H1 (cell line): ENCODE results near the gene OAT. TPM values are rescaled to one million over a fixed set of nuclear protein-coding genes. Genes with fewer than 3 reads are reported as not detected.

Source experiments
- ASH2L ChIP-seq: fragments of 200-600, 300-600 bp; sonication (generic); IDR thresholded peaks from one replicate; pipeline ENCODE4 v1.7.1; 2017; ENCODE audit warnings: low read length
- BACH1 ChIP-seq: IDR thresholded peaks from 2 replicates; pipeline ENCODE4 v1.6.1; 2012; ENCODE audit warnings: low read length, improper control_type of control experiment
- CREB1 ChIP-seq: IDR thresholded peaks from 2 replicates; pipeline ENCODE4 v1.6.1; 2012; ENCODE audit warnings: inconsistent platforms
- CTBP2 ChIP-seq: IDR thresholded peaks from 2 replicates; pipeline ENCODE4 v1.7.0; 2011; ENCODE audit warnings: borderline replicate concordance, mild to moderate bottlenecking, moderate library complexity, mixed read lengths, low read length; ENCODE audit not compliant: insufficient read depth, insufficient read length
- EGR1 ChIP-seq: IDR thresholded peaks from 2 replicates; pipeline ENCODE4 v1.6.1; 2011; ENCODE audit warnings: low read depth, low read length, borderline replicate concordance
- EP300 ChIP-seq, 2 experiments: IDR thresholded peaks; 1 replicate in 1 of 2; 2 replicates in 1 of 2; pipeline ENCODE4 v1.6.1; 2011 to 2012; ENCODE audit warnings: low read depth in 2 of 2, low read length in 2 of 2, mild to moderate bottlenecking in 2 of 2, borderline replicate concordance in 1 of 2, inconsistent platforms in 1 of 2, moderate library complexity in 1 of 2
- FOSL1 ChIP-seq: IDR thresholded peaks from 2 replicates; pipeline ENCODE4 v1.6.1; 2011; ENCODE audit warnings: mild to moderate bottlenecking, low read depth, low read length, moderate library complexity; ENCODE audit not compliant: insufficient read depth
- GTF2F1 ChIP-seq: IDR thresholded peaks from 2 replicates; pipeline ENCODE4 v1.6.1; 2012; ENCODE audit warnings: low read depth, low read length, improper control_type of control experiment, borderline replicate concordance
- HDAC2 ChIP-seq, 2 experiments: fragments of 300-600 bp in 1 of 2; sonication (generic) in 1 of 2; IDR thresholded peaks; 2 replicates each; pipeline ENCODE4 v1.6.1; 2011 to 2012; ENCODE audit warnings: low read depth in 2 of 2, low read length in 2 of 2, mild to moderate bottlenecking in 2 of 2, moderate library complexity in 2 of 2, borderline replicate concordance in 1 of 2, inconsistent platforms in 1 of 2
- MAFK ChIP-seq: IDR thresholded peaks from 2 replicates; pipeline ENCODE4 v1.6.1; 2012; ENCODE audit warnings: low read depth, mild to moderate bottlenecking, improper control_type of control experiment, low read length
- NANOG ChIP-seq: IDR thresholded peaks from 2 replicates; pipeline ENCODE4 v1.6.1; 2011; ENCODE audit warnings: low read length, low read depth, mild to moderate bottlenecking, inconsistent platforms; ENCODE audit not compliant: insufficient read depth, poor library complexity, severe bottlenecking
- NRF1 ChIP-seq: IDR thresholded peaks from 2 replicates; pipeline ENCODE4 v1.6.1; 2011; ENCODE audit warnings: mild to moderate bottlenecking, low read depth, low read length, improper control_type of control experiment
- POU5F1 ChIP-seq: IDR thresholded peaks from 2 replicates; pipeline ENCODE4 v1.6.1; 2011; ENCODE audit warnings: low read depth, mild to moderate bottlenecking, low read length, moderate library complexity
- RFX5 ChIP-seq: IDR thresholded peaks from 2 replicates; pipeline ENCODE4 v1.6.1; 2011; ENCODE audit warnings: low read depth, low read length, improper control_type of control experiment, borderline replicate concordance
- RXRA ChIP-seq: IDR thresholded peaks from 2 replicates; pipeline ENCODE4 v1.6.1; 2011; ENCODE audit warnings: low read depth, mild to moderate bottlenecking, low read length, moderate library complexity; ENCODE audit not compliant: insufficient read depth
- SIN3A ChIP-seq, 2 experiments: IDR thresholded peaks in 1 of 2; conservative IDR thresholded peaks in 1 of 2; 2 replicates each; pipeline ENCODE4 v1.6.1; 2011 to 2012; ENCODE audit warnings: low read length in 2 of 2, improper control_type of control experiment in 1 of 2, low read depth in 1 of 2, mild to moderate bottlenecking in 1 of 2
- SIX5 ChIP-seq: IDR thresholded peaks from 2 replicates; pipeline ENCODE4 v1.6.1; 2011; ENCODE audit warnings: mild to moderate bottlenecking, low read depth, low read length
- TCF12 ChIP-seq: IDR thresholded peaks from 2 replicates; pipeline ENCODE4 v1.6.1; 2011; ENCODE audit warnings: low read depth, mild to moderate bottlenecking, low read length
- polyA plus RNA-seq, 7 experiments: library from polyadenylated mRNA; depleted of rRNA in 3 of 7; stranded (reverse) in 5 of 7; unstranded in 2 of 7; fragments of >200 nt in 5 of 7; fragments of 200-250 nt in 2 of 7; gene quantifications; 1 replicate in 5 of 7; 2 replicates in 1 of 7; 4 replicates in 1 of 7; pipeline versions ENCODE4 v1.2.1 to v1.2.3, GENCODE V29; 2011 to 2013; ENCODE audit warnings: missing spikeins in 2 of 7, mixed read lengths in 2 of 7
- total RNA-seq: library from RNA; stranded (reverse); fragmentation: NEBNext Ultra II Directional; extraction: Animal tissue kit (Norgen Biotek cat#: 25700); gene quantifications from 2 replicates; pipeline ENCODE4 v1.2.1, GENCODE V29; 2021

OAT gene
- total and polyA plus RNA-seq, 2 of the 8 experiments (the other 6 are each of a cell fraction or from before 2014, with no cell fraction given): 67.8 to 121 TPM

DNA sequence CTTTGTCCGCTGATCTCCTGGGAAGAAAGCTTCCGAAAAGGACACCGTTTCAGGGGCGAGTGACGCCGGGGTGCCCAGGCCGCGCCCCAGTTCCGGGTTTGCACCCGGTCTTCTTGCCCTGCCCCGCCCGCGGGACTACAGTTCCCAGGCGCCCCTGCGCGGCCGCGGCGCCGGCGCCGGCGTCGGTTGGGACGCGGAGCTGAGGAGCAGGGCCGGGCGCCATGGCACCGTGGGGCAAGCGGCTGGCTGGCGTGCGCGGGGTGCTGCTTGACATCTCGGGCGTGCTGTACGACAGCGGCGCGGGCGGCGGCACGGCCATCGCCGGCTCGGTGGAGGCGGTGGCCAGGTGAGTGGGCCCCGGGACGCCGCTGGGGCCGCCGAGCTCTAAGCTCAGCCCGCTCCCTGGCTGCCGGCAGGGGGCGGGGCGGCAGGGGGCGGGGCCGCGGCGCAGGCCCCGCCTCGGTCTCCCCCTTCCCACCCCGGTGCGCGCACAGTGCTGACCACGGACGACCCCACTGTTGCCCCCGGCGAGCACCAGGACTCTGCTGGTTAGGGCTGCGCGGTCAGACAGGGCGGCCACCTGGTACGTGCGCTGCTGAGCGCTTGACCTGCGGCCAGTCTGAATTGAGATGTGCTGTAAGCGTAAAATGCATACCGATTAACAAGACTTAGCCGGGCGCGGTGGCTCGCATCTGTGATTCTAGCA, 43.1 kb upstream of the OAT start, which contains the start of gene LHPP (continued):
- TF ChIP-seq CTBP2 (no peak), RXRA (no peak), EP300 (IDR thresholded peaks at IDR 0.05; ENCODE audit: borderline replicate concordance in 1 of 2, low read depth in 2 of 2, low read length in 2 of 2) (no peak), BACH1 (no peak), RFX5 (no peak), GTF2F1 (no peak), MAFK (no peak), NRF1 (peak; percentile 55), POU5F1 (no peak), FOSL1 (no peak), SIN3A (conservative IDR thresholded peaks at IDR 0.05 in 1 of 2, IDR thresholded peaks at IDR 0.05 in 1 of 2; ENCODE audit: low read depth in 1 of 2, low read length in 2 of 2) (peak; percentile 20 to 74; a peak in 2 of 4 replicates), NANOG (no peak), EGR1 (no peak), SIX5 (peak; percentile 66), TCF12 (no peak), HDAC2 (IDR thresholded peaks at IDR 0.05; ENCODE audit: borderline replicate concordance in 1 of 2, low read depth in 2 of 2, low read length in 2 of 2) (no peak), ASH2L (no peak), CREB1 (peak; percentile 86)
